ENCODE data around the gene MSI2. TPM values are rescaled to one million over a fixed set of nuclear protein-coding genes. Genes with fewer than 3 reads are reported as not detected.

MSI2 gene
- total RNA-seq, 2 donors from 2014 or later: 88.3 to 114 TPM

DNA sequence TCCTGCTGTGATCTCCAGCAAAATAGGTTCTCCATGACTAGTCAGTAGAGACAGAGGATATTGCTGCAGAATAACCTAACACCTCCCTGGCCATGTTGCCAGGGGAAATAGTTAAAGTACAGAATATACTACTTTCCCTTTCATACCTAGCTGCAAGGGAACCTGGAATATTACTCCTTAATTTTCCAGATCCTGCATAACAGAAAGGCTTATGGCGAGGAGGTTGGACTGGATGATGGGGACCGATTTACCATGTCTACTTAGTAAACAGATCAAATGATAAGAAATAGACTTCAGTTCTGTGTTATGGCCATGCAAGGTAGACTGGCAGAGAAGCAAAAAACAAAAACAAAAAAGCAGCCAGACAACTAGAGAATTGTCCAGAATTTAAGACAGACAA, 117.4 kb downstream of the MSI2 start:
- Histone ChIP-seq H3K4me3 (ENCODE audit: low read length) (no peak overlapping the region), H3K27ac (ENCODE audit: low read depth, low read length) (no peak overlapping the region), H3K36me3 (ENCODE audit: control insufficient read depth, insufficient read depth, low read length) (peaks cover 11% of the 10 kb centered on the region), H3K4me1 (ENCODE audit: control insufficient read depth, insufficient read depth, low read length) (peaks cover 18% of the 10 kb centered on the region), H3K27me3 (ENCODE audit: control insufficient read depth, insufficient read depth, low read length, poor library complexity, severe bottlenecking) (no peaks in the 10 kb centered on the region), H3K9ac (ENCODE audit: extremely low read depth, low read length, poor library complexity, severe bottlenecking) (no peak overlapping the region), H3K9me3 (ENCODE audit: control insufficient read depth, low read length) (peaks cover 18% of the 10 kb centered on the region)
- WGBS, 2 experiments (ENCODE audit: insufficient coverage in 1 of 2, insufficient read length in 1 of 2): 100% methylated on average over 2 of the region's 2 CpGs
- Mint-ChIP-seq H3K27me3 (ENCODE audit: insufficient read depth) (no peaks in the 10 kb centered on the region), H3K4me3 (no peak overlapping the region), H3K9me3 (peaks cover 14% of the 10 kb centered on the region), H3K4me1 (peaks cover 35% of the 10 kb centered on the region), H3K27ac (no peak overlapping the region), H3K36me3 (ENCODE audit: low read depth) (peaks cover 23% of the 10 kb centered on the region)
- no peak for DNase-seq
- TF ChIP-seq, protein P1, sequence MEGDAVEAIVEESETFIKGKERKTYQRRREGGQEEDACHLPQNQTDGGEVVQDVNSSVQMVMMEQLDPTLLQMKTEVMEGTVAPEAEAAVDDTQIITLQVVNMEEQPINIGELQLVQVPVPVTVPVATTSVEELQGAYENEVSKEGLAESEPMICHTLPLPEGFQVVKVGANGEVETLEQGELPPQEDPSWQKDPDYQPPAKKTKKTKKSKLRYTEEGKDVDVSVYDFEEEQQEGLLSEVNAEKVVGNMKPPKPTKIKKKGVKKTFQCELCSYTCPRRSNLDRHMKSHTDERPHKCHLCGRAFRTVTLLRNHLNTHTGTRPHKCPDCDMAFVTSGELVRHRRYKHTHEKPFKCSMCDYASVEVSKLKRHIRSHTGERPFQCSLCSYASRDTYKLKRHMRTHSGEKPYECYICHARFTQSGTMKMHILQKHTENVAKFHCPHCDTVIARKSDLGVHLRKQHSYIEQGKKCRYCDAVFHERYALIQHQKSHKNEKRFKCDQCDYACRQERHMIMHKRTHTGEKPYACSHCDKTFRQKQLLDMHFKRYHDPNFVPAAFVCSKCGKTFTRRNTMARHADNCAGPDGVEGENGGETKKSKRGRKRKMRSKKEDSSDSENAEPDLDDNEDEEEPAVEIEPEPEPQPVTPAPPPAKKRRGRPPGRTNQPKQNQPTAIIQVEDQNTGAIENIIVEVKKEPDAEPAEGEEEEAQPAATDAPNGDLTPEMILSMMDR (conservative IDR thresholded peaks at IDR 0.05): no peak

DNA sequence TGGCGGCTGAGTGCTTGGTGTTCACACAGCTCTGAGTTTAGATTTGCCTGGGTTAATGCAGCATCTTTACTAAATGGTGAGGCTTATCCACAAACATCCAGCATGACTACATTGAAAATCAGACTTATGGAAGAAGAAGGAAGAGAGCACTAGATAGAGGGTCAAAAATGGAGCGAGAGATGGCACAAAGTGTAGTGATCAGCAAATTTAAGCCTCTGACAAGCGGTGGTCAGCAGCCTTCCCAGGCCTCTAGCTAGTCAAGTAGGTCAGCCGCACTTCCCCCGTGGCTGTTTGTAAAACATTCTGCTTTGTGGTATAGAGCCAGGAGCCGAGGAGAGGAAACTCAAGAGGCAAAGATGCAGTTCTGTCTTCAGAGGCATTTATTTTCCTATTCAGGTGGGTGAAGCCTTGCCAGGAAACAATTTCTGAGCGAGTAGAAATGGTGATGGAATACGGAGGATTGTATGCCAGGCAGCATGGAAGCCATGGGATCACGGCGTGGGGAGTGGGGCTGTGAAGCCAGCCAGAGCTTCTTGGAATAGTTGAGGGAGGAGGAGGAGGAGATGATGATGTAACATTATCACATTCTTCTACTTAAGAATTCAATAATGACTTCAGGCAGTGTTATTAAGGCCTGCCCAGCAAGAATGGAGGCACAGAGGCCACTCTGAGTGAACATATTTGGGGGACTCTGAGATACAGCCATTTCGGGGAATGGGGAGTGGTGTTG, 118.9 kb downstream of the MSI2 start:
- Mint-ChIP-seq H3K27me3 (ENCODE audit: insufficient read depth) (no peaks in the 10 kb centered on the region), H3K36me3 (ENCODE audit: low read depth) (peaks cover 23% of the 10 kb centered on the region), H3K4me1 (peaks cover 34% of the 10 kb centered on the region), H3K27ac (no peak overlapping the region), H3K9me3 (peaks cover 14% of the 10 kb centered on the region), H3K4me3 (no peak overlapping the region)
- peaks cover 11% of the 10 kb centered on the region for H3K36me3 ChIP-seq (ENCODE audit: control insufficient read depth, insufficient read depth, low read length)
- DNase-seq: no peak
- WGBS, 2 experiments (ENCODE audit: insufficient coverage in 1 of 2, insufficient read length in 1 of 2): 87 to 89% methylated on average over 8 to 11 of the region's 11 CpGs
- no peaks in the 10 kb centered on the region for H3K27me3 ChIP-seq (ENCODE audit: control insufficient read depth, insufficient read depth, low read length, poor library complexity, severe bottlenecking)
- peaks cover 18% of the 10 kb centered on the region for H3K9me3 ChIP-seq (ENCODE audit: control insufficient read depth, low read length)
- no peak overlapping the region for H3K27ac ChIP-seq (ENCODE audit: low read depth, low read length)
- no peak overlapping the region for H3K9ac ChIP-seq (ENCODE audit: extremely low read depth, low read length, poor library complexity, severe bottlenecking)
- H3K4me1 ChIP-seq (ENCODE audit: control insufficient read depth, insufficient read depth, low read length): peaks cover 10% of the 10 kb centered on the region
- TF ChIP-seq, protein P1 (conservative IDR thresholded peaks at IDR 0.05): no peak
- no peak overlapping the region for H3K4me3 ChIP-seq (ENCODE audit: low read length)

DNA sequence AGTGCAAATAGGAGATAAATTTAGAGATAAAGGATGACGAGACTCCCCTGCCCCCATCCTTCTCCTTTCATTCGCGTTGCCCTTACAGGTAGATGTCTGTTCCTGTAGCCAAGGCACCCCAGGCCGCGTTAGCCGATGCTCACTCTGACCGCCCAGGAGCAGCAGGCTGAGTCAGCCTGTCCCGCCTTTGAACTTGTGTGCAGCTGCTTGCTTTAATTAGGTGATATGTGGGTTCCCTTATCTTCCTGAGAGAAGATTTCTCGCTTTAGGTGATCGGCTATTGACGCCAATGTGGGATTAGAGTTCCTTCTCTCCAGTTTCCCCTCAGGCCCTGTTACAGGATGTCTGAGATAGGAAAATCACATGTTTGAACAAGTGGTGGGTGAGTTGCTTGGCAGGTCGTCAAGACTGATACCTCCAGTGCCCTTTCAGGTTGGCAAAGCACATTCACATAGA, 119.5 kb downstream of the MSI2 start:
- TF ChIP-seq, protein P1 (conservative IDR thresholded peaks at IDR 0.05): no peak
- no peak overlapping the region for H3K27ac Mint-ChIP-seq
- WGBS, 2 experiments (ENCODE audit: insufficient coverage in 1 of 2, insufficient read length in 1 of 2): 91 to 95% methylated on average over 3 to 12 of the region's 12 CpGs

More for the DNA sequence above, 119.5 kb downstream of the MSI2 start:
- peaks cover 23% of the 10 kb centered on the region for H3K36me3 Mint-ChIP-seq (ENCODE audit: low read depth)
- H3K9me3 ChIP-seq (ENCODE audit: control insufficient read depth, low read length): peaks cover 18% of the 10 kb centered on the region
- H3K4me1 Mint-ChIP-seq: peaks cover 29% of the 10 kb centered on the region
- peaks cover 14% of the 10 kb centered on the region for H3K9me3 Mint-ChIP-seq
- no peak overlapping the region for H3K4me3 ChIP-seq (ENCODE audit: low read length)
- H3K27me3 ChIP-seq (ENCODE audit: control insufficient read depth, insufficient read depth, low read length, poor library complexity, severe bottlenecking): no peaks in the 10 kb centered on the region
- H3K4me1 ChIP-seq (ENCODE audit: control insufficient read depth, insufficient read depth, low read length): peaks cover 6% of the 10 kb centered on the region
- H3K4me3 Mint-ChIP-seq: no peak overlapping the region
- no peak overlapping the region for H3K9ac ChIP-seq (ENCODE audit: extremely low read depth, low read length, poor library complexity, severe bottlenecking)
- H3K27ac ChIP-seq (ENCODE audit: low read depth, low read length): no peak overlapping the region
- H3K27me3 Mint-ChIP-seq (ENCODE audit: insufficient read depth): no peaks in the 10 kb centered on the region
- peaks cover 11% of the 10 kb centered on the region for H3K36me3 ChIP-seq (ENCODE audit: control insufficient read depth, insufficient read depth, low read length)
- no peak for DNase-seq

Measured in endodermal cell (in vitro differentiated cells).